Measurements from ENCODE around the gene METTL24.

METTL24 gene

GRCh38 chr6:110201151-110201884 lies 156.8 kb downstream of the METTL24 start:
- DNase-seq (ENCODE audit: low read depth), result no peak
- H3K4me3 ChIP-seq (ENCODE audit: control insufficient read depth, low read depth, low read length), result no peak overlapping the region
- no peak for TF ChIP-seq CTCF (conservative IDR thresholded peaks at IDR 0.05; ENCODE audit: control insufficient read depth, insufficient read depth, low read depth, low read length)

- TF ChIP-seq CTCF (conservative IDR thresholded peaks at IDR 0.05; ENCODE audit: control insufficient read depth, insufficient read depth, low read depth, low read length), result no peak
- DNase-seq (ENCODE audit: low read depth), result no peak
- H3K4me3 ChIP-seq (ENCODE audit: control insufficient read depth, low read depth, low read length), result no peak overlapping the region
Measured at GRCh38 chr6:110198561-110198960, 159.6 kb downstream of the METTL24 start.

- no peak for TF ChIP-seq CTCF (conservative IDR thresholded peaks at IDR 0.05; ENCODE audit: control insufficient read depth, insufficient read depth, low read depth, low read length)
Measured at GRCh38 chr6:110196874-110197273, 161.3 kb downstream of the METTL24 start.

GRCh38 chr6:110195639-110196038 lies 162.5 kb downstream of the METTL24 start:
- H3K4me3 ChIP-seq (ENCODE audit: control insufficient read depth, low read depth, low read length), result no peak overlapping the region
- DNase-seq (ENCODE audit: low read depth), result no peak
- no peak for TF ChIP-seq CTCF (conservative IDR thresholded peaks at IDR 0.05; ENCODE audit: control insufficient read depth, insufficient read depth, low read depth, low read length)

More at GRCh38 chr6:110196874-110197273, 161.3 kb downstream of the METTL24 start:
- DNase-seq (ENCODE audit: low read depth), result no peak
- no peak overlapping the region for H3K4me3 ChIP-seq (ENCODE audit: control insufficient read depth, low read depth, low read length)
